ENCODE measurements around the gene AP1S1. TPM values are rescaled to one million over a fixed set of nuclear protein-coding genes. Genes with fewer than 3 reads are reported as not detected.
"Not testable (repeated sequence)": the region's sequence is repeated elsewhere in the genome, so short reads cannot be mapped to it uniquely, and the experiment has no call there.

Gene AP1S1
- total and polyA plus RNA-seq, 3 donors from 2014 or later: 31.7 to 54.8 (median 46.3) TPM

GRCh38 chr7:101108961-101109360, 45.3 kb upstream of the AP1S1 start:
- WGBS, 2 donors: 77 to 80% methylated on average over 5 to 7 of the region's 7 CpGs
- H3K27ac ChIP-seq: peak overlapping the region in 1 of 2 donors; percentile 63
- TF ChIP-seq POLR2A (IDR thresholded peaks at IDR 0.05): no peak
- H3K27me3 ChIP-seq: no peaks in the 10 kb centered on the region
- H3K4me3 ChIP-seq: no peak overlapping the region
- no peak for DNase-seq
- intact Hi-C loops (cut with DNase I; ENCODE audit: low total_unique reads): no loop called here
- no peaks in the 10 kb centered on the region for H3K9me3 ChIP-seq
- H3K36me3 ChIP-seq (ENCODE audit: low read depth, missing control alignments): no peaks in the 10 kb centered on the region
- peaks cover 17% of the 10 kb centered on the region for H3K4me1 ChIP-seq

- DNase-seq: no peak
- intact Hi-C loops (cut with DNase I; ENCODE audit: low total_unique reads): no loop called here
- Histone ChIP-seq H3K27ac (peak overlapping the region in 1 of 2 donors; percentile 39), H3K9me3 (no peaks in the 10 kb centered on the region), H3K4me1 (peaks cover 14% of the 10 kb centered on the region), H3K36me3 (ENCODE audit: low read depth, missing control alignments) (no peaks in the 10 kb centered on the region), H3K4me3 (no peak overlapping the region), H3K27me3 (no peaks in the 10 kb centered on the region)
- TF ChIP-seq CTCF (IDR thresholded peaks at IDR 0.05) (no peak), POLR2A (IDR thresholded peaks at IDR 0.05) (no peak)
- WGBS, 2 donors: 85 to 88% methylated on average over 6 of the region's 6 CpGs
Measured at GRCh38 chr7:101109368-101109767, 44.9 kb upstream of the AP1S1 start.

GRCh38 chr7:101111261-101111660, 43.0 kb upstream of the AP1S1 start:
- H3K27me3 ChIP-seq: no peaks in the 10 kb centered on the region
- H3K9me3 ChIP-seq: no peaks in the 10 kb centered on the region
- TF ChIP-seq POLR2A (IDR thresholded peaks at IDR 0.05): no peak
- peak overlapping the region; percentile 82 to 92 for H3K27ac ChIP-seq
- 85 to 95% methylated on average over 5 of the region's 5 CpGs for WGBS, 2 donors
- no peak overlapping the region for H3K4me3 ChIP-seq
- peaks cover 14% of the 10 kb centered on the region for H3K4me1 ChIP-seq
- no peaks in the 10 kb centered on the region for H3K36me3 ChIP-seq (ENCODE audit: low read depth, missing control alignments)
- DNase-seq: no peak
- intact Hi-C loops (cut with DNase I; ENCODE audit: low total_unique reads): no loop called here

GRCh38 chr7:101112233-101112632, 42.0 kb upstream of the AP1S1 start:
- H3K9me3 ChIP-seq: no peaks in the 10 kb centered on the region
- H3K27ac ChIP-seq: peak overlapping the region; percentile 82 to 92
- peaks cover 16% of the 10 kb centered on the region for H3K4me1 ChIP-seq
- no peaks in the 10 kb centered on the region for H3K36me3 ChIP-seq (ENCODE audit: low read depth, missing control alignments)
- DNase-seq: peak; percentile 88
- 34 to 40% methylated on average over 10 to 11 of the region's 11 CpGs for WGBS, 2 donors
- no peak overlapping the region for H3K4me3 ChIP-seq
- intact Hi-C loops (cut with DNase I; ENCODE audit: low total_unique reads): no loop called here
- no peaks in the 10 kb centered on the region for H3K27me3 ChIP-seq
- TF ChIP-seq POLR2A (IDR thresholded peaks at IDR 0.05): no peak
- TF ChIP-seq CTCF (IDR thresholded peaks at IDR 0.05): no peak

GRCh38 chr7:101113140-101113539, 41.1 kb upstream of the AP1S1 start:
- Histone ChIP-seq H3K4me1 (peaks cover 24% of the 10 kb centered on the region), H3K27ac (peak overlapping the region; percentile 82 to 92)
- WGBS, 2 donors: 88 to 94% methylated on average over 7 of the region's 7 CpGs
- H3K9me3 ChIP-seq; H3K27me3 ChIP-seq; intact Hi-C loops (cut with DNase I; ENCODE audit: low total_unique reads); H3K36me3 ChIP-seq (ENCODE audit: low read depth, missing control alignments); DNase-seq; H3K4me3 ChIP-seq: not testable (repeated sequence)

- intact Hi-C loops (cut with DNase I; ENCODE audit: low total_unique reads): no loop called here
- peak overlapping the region; percentile 82 to 92 for H3K27ac ChIP-seq
- WGBS, 2 donors: 86 to 90% methylated on average over 11 of the region's 11 CpGs
Measured at GRCh38 chr7:101113836-101114235, 40.4 kb upstream of the AP1S1 start.

More at GRCh38 chr7:101113836-101114235, 40.4 kb upstream of the AP1S1 start:
- Histone ChIP-seq H3K4me3 (no peak overlapping the region), H3K4me1 (peaks cover 25% of the 10 kb centered on the region), H3K36me3 (ENCODE audit: low read depth, missing control alignments) (no peaks in the 10 kb centered on the region), H3K27me3 (no peaks in the 10 kb centered on the region), H3K9me3 (no peaks in the 10 kb centered on the region)
- no peak for DNase-seq
- TF ChIP-seq POLR2A (IDR thresholded peaks at IDR 0.05): no peak
- no peak for TF ChIP-seq CTCF (IDR thresholded peaks at IDR 0.05)

Data from testis (tissue), 3 donors.